Measurements from ENCODE around the gene HMCN2. TPM values are rescaled to one million over a fixed set of nuclear protein-coding genes. Genes with fewer than 3 reads are reported as not detected.

HMCN2 gene
- total RNA-seq, 1 experiment from 2014 or later: 1.6 TPM

- ChIA-PET CTCF (no interaction called here), POLR2A (ENCODE audit: unreplicated experiment) (no interaction called here)
- Histone ChIP-seq H3K4me1 (replicated peaks; ENCODE audit: insufficient read depth) (no peaks in the 10 kb centered on the region), H3K27me3 (ENCODE audit: insufficient read depth, low read depth) (no peaks in the 10 kb centered on the region), H3K36me3 (ENCODE audit: low read depth) (no peaks in the 10 kb centered on the region), H3K4me3 (no peak overlapping the region), H3F3A (ENCODE audit: insufficient read depth, low read depth) (no peaks in the 10 kb centered on the region), H3K79me2 (ENCODE audit: low read depth) (no peaks in the 10 kb centered on the region), H4K20me1 (ENCODE audit: insufficient read depth) (peaks cover 5% of the 10 kb centered on the region; the same call in 1 of the 2 replicates), H3K4me2 (no peak overlapping the region), H3K9me3 (ENCODE audit: insufficient read depth, low read depth) (no peaks in the 10 kb centered on the region), H3K27ac (no peak overlapping the region), H3K9me2 (ENCODE audit: insufficient read depth) (no peaks in the 10 kb centered on the region), H2AFZ (no peak overlapping the region)
- intact Hi-C loops (cut with micrococcal nuclease; ENCODE audit: unreplicated experiment): no loop called here
- DNase-seq: no peak
- BruUV-seq (replicated peaks): no TSS peak
- TF ChIP-seq CTCF (conservative IDR thresholded peaks at IDR 0.05) (no peak), EZH2 (IDR thresholded peaks at IDR 0.05; ENCODE audit: low read depth) (no peak)
These were observed 45.9 kb upstream of the HMCN2 start for GRCh38 chr9:130219661-130220096.

DNA sequence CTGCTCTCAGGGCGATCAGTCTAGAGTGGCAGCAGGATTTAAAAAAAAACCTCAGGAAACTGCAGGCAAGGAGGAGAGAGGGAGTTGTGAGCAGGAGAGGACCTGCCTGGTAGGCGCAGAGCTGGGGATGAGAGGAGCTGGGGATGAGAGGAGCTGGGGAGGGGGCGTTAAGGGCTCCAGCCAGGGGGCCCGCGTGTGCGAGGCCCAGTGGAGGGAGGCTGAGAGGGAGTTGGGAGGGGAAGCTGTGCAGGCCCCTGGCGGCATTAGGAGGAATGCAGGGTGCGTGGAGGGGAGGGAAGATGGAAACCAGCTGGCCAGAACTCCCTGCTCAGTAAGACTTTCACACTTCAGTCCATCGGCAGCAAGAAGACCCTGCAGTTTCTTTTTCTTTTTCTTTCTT, 45.2 kb upstream of the HMCN2 start:
- intact Hi-C loops (cut with micrococcal nuclease; ENCODE audit: unreplicated experiment): no loop called here
- no peak overlapping the region for H2AFZ ChIP-seq

DNA sequence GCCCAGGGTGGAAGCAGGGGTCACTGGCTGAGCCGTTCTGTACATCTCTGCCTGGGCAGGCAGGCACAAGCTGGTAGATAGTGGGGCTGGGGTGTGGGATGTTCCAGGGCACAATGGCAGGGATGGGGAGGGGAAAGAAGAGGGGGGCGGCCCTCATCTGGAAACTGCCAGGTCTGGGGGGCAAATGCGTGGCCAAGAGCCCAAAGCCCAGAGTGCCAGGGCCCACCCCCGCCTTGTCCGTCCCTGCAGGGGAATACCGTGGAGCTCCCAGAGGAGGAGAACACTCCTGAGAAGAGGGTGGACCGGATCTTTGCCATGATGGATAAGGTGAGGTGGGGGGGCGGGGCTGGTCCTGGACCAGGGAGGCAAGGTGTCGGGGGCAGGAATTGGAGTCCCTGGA, 42.7 kb upstream of the HMCN2 start:
- Histone ChIP-seq H3K9me2 (ENCODE audit: insufficient read depth) (no peaks in the 10 kb centered on the region), H3K79me2 (ENCODE audit: low read depth) (no peaks in the 10 kb centered on the region), H3K4me1 (replicated peaks; ENCODE audit: insufficient read depth) (no peaks in the 10 kb centered on the region), H3K9me3 (ENCODE audit: insufficient read depth, low read depth) (no peaks in the 10 kb centered on the region; the same call in 1 of the 2 replicates), H3K36me3 (ENCODE audit: low read depth) (no peaks in the 10 kb centered on the region), H3K4me3 (no peak overlapping the region), H3K27me3 (ENCODE audit: insufficient read depth, low read depth) (no peaks in the 10 kb centered on the region), H3F3A (ENCODE audit: insufficient read depth, low read depth) (no peaks in the 10 kb centered on the region), H2AFZ (no peak overlapping the region), H4K20me1 (ENCODE audit: insufficient read depth) (no peaks in the 10 kb centered on the region), H3K27ac (no peak overlapping the region), H3K4me2 (no peak overlapping the region)
- intact Hi-C loops (cut with micrococcal nuclease; ENCODE audit: unreplicated experiment): no loop called here
- CTCF ChIA-PET: no interaction called here
- POLR2A ChIA-PET (ENCODE audit: unreplicated experiment): no interaction called here
- TF ChIP-seq EZH2 (IDR thresholded peaks at IDR 0.05; ENCODE audit: low read depth) (no peak), CTCF (conservative IDR thresholded peaks at IDR 0.05) (no peak)
- BruUV-seq (replicated peaks): no TSS peak
- no peak for DNase-seq

More for the DNA sequence above, 45.2 kb upstream of the HMCN2 start:
- POLR2A ChIA-PET (ENCODE audit: unreplicated experiment): interaction anchor here (0.5 kb wide), 1 partner anchor 279 kb away, joined by 4 read pairs; no protein-coding TSS in a partner anchor
- DNase-seq: no peak
- no peaks in the 10 kb centered on the region for H3K4me1 ChIP-seq (replicated peaks; ENCODE audit: insufficient read depth)
- no peaks in the 10 kb centered on the region for H3K27me3 ChIP-seq (ENCODE audit: insufficient read depth, low read depth)
- H3K27ac ChIP-seq: no peak overlapping the region
- no peak overlapping the region for H3K4me3 ChIP-seq
- H3K9me2 ChIP-seq (ENCODE audit: insufficient read depth): no peaks in the 10 kb centered on the region
- peaks cover 5% of the 10 kb centered on the region; the same call in 1 of the 2 replicates for H4K20me1 ChIP-seq (ENCODE audit: insufficient read depth)
- H3K9me3 ChIP-seq (ENCODE audit: insufficient read depth, low read depth): no peaks in the 10 kb centered on the region
- H3F3A ChIP-seq (ENCODE audit: insufficient read depth, low read depth): no peaks in the 10 kb centered on the region
- H3K79me2 ChIP-seq (ENCODE audit: low read depth): no peaks in the 10 kb centered on the region
- no peaks in the 10 kb centered on the region for H3K36me3 ChIP-seq (ENCODE audit: low read depth)
- no TSS peak for BruUV-seq (replicated peaks)
- CTCF ChIA-PET: no interaction called here
- TF ChIP-seq CTCF (conservative IDR thresholded peaks at IDR 0.05) (no peak), EZH2 (IDR thresholded peaks at IDR 0.05; ENCODE audit: low read depth) (no peak)
- H3K4me2 ChIP-seq: no peak overlapping the region
